H9 (cell line): ENCODE results near the gene FBN3. TPM values are rescaled to one million over a fixed set of nuclear protein-coding genes. Genes with fewer than 3 reads are reported as not detected.

ENCODE experiments used
- DNase-seq: peaks from one replicate; pipeline ENCODE4 v3.0.0-alpha.2; 2017
- H2AFZ ChIP-seq: one replicate; pipeline ENCODE4 v1.6.1; 2013; ENCODE audit warnings: mild to moderate bottlenecking, low read length, control low read depth, moderate library complexity
- H2AK5ac ChIP-seq: 2 replicates; pipeline ENCODE4 v1.6.1; 2013; ENCODE audit warnings: low read length, control low read depth, mixed read lengths; ENCODE audit not compliant: insufficient read length
- H2BK120ac ChIP-seq: one replicate; pipeline ENCODE4 v1.6.1; 2013; ENCODE audit warnings: low read depth, mild to moderate bottlenecking, low read length, control low read depth, inconsistent platforms; ENCODE audit not compliant: poor library complexity, severe bottlenecking
- H2BK12ac ChIP-seq: 2 replicates; pipeline ENCODE4 v1.6.1; 2013; ENCODE audit warnings: low read length, control low read depth, mixed read lengths, low read depth; ENCODE audit not compliant: insufficient read length
- H2BK15ac ChIP-seq: 2 replicates; pipeline ENCODE4 v1.6.1; 2013; ENCODE audit warnings: low read depth, low read length, control low read depth
- H2BK20ac ChIP-seq: one replicate; pipeline ENCODE4 v1.6.1; 2013; ENCODE audit warnings: low read depth, mild to moderate bottlenecking, low read length, control low read depth, inconsistent platforms; ENCODE audit not compliant: poor library complexity, severe bottlenecking
- H2BK5ac ChIP-seq: 2 replicates; pipeline ENCODE4 v1.6.1; 2013; ENCODE audit warnings: low read length, control low read depth, mixed read lengths; ENCODE audit not compliant: insufficient read length
- H3K14ac ChIP-seq: 2 replicates; pipeline ENCODE4 v1.6.1; 2013; ENCODE audit warnings: low read length, control low read depth; ENCODE audit not compliant: insufficient read depth
- H3K18ac ChIP-seq: 2 replicates; pipeline ENCODE4 v1.6.1; 2013; ENCODE audit warnings: low read depth, mild to moderate bottlenecking, mixed read lengths, low read length, control low read depth; ENCODE audit not compliant: insufficient read length
- H3K23ac ChIP-seq: 2 replicates; pipeline ENCODE4 v1.6.1; 2013; ENCODE audit warnings: low read length, control low read depth, mixed read lengths, low read depth; ENCODE audit not compliant: insufficient read length
- H3K23me2 ChIP-seq: 2 replicates; pipeline ENCODE4 v1.6.1; 2013; ENCODE audit warnings: low read depth, mild to moderate bottlenecking, mixed read lengths, low read length, control low read depth; ENCODE audit not compliant: insufficient read length, poor library complexity, severe bottlenecking
- H3K27ac ChIP-seq: 2 replicates; pipeline ENCODE4 v1.5.1; 2013; ENCODE audit warnings: low read length, control low read depth, mixed read lengths, low read depth; ENCODE audit not compliant: insufficient read length
- H3K27me3 ChIP-seq: 2 replicates; pipeline ENCODE4 v1.6.1; 2013; ENCODE audit warnings: low read length, control low read depth, inconsistent platforms; ENCODE audit not compliant: insufficient read depth
- H3K4ac ChIP-seq: 2 replicates; pipeline ENCODE4 v1.6.1; 2013; ENCODE audit warnings: low read depth, mild to moderate bottlenecking, control low read depth, inconsistent platforms, low read length, moderate library complexity
- H3K4me1 ChIP-seq: 2 replicates; pipeline ENCODE4 v1.6.1; 2013; ENCODE audit warnings: low read length, control low read depth, inconsistent platforms; ENCODE audit not compliant: insufficient read depth
- H3K4me2 ChIP-seq: 2 replicates; pipeline ENCODE4 v1.6.1; 2013; ENCODE audit warnings: low read length, control low read depth, mixed read lengths; ENCODE audit not compliant: insufficient read length, insufficient read depth
- H3K56ac ChIP-seq: 2 replicates; pipeline ENCODE4 v1.6.1; 2013; ENCODE audit warnings: low read depth, mild to moderate bottlenecking, mixed read lengths, low read length, control low read depth; ENCODE audit not compliant: insufficient read length
- H3K79me1 ChIP-seq: 2 replicates; pipeline ENCODE4 v1.6.1; 2013; ENCODE audit warnings: low read depth, mild to moderate bottlenecking, moderate library complexity, low read length, control low read depth, inconsistent platforms; ENCODE audit not compliant: insufficient read depth, poor library complexity, severe bottlenecking
- H3K79me2 ChIP-seq: 2 replicates; pipeline ENCODE4 v1.6.1; 2013; ENCODE audit warnings: low read length, control low read depth, inconsistent platforms; ENCODE audit not compliant: insufficient read depth
- H3K9ac ChIP-seq: 2 replicates; pipeline ENCODE4 v1.6.1; 2013; ENCODE audit warnings: low read length, control low read depth, mixed read lengths; ENCODE audit not compliant: insufficient read length; ENCODE audit errors: extremely low read depth
- H3K9me3 ChIP-seq: one replicate; pipeline ENCODE4 v1.6.1; 2013; ENCODE audit warnings: low read depth, low read length, inconsistent platforms; ENCODE audit not compliant: control insufficient read depth
- H3T11ph ChIP-seq: one replicate; pipeline ENCODE4 v1.6.1; 2013; ENCODE audit warnings: mild to moderate bottlenecking, low read length, control low read depth, inconsistent platforms
- H4K20me1 ChIP-seq: one replicate; pipeline ENCODE4 v1.6.1; 2013; ENCODE audit not compliant: control insufficient read depth, insufficient read length, insufficient read depth
- H4K5ac ChIP-seq: 2 replicates; pipeline ENCODE4 v1.6.1; 2013; ENCODE audit warnings: low read depth, mild to moderate bottlenecking, mixed read lengths, low read length, control low read depth; ENCODE audit not compliant: insufficient read length
- H4K8ac ChIP-seq: replicated peaks from 2 replicates; pipeline ENCODE4 v1.6.1; 2013; ENCODE audit warnings: low read length, control low read depth, mixed read lengths, low read depth; ENCODE audit not compliant: insufficient read length
- H4K91ac ChIP-seq: 2 replicates; pipeline ENCODE4 v1.6.1; 2013; ENCODE audit warnings: low read depth, mild to moderate bottlenecking, moderate library complexity, mixed read lengths, low read length, control low read depth; ENCODE audit not compliant: insufficient read length
- H3K27ac Mint-ChIP-seq, 3 experiments: 2 replicates in 2 of 3; 3 replicates in 1 of 3; pipeline ENCODE4 v1.8.0; 2020 to 2021; ENCODE audit warnings: mixed read lengths in 3 of 3, mild to moderate bottlenecking in 1 of 3, moderate library complexity in 1 of 3
- H3K27me3 Mint-ChIP-seq: 2 replicates; pipeline ENCODE4 v1.8.0; 2021; ENCODE audit warnings: low read depth, mild to moderate bottlenecking, moderate library complexity, mixed read lengths
- H3K36me3 Mint-ChIP-seq, 3 experiments: 2 replicates in 2 of 3; 3 replicates in 1 of 3; pipeline ENCODE4 v1.8.0; 2020 to 2021; ENCODE audit warnings: low read depth in 3 of 3, mixed read lengths in 3 of 3; ENCODE audit not compliant: insufficient read depth in 1 of 3
- H3K4me1 Mint-ChIP-seq, 2 experiments: 2 replicates each; pipeline ENCODE4 v1.8.0; 2020; ENCODE audit warnings: mixed read lengths in 2 of 2
- H3K4me3 Mint-ChIP-seq, 2 experiments: 2 replicates in 1 of 2; 3 replicates in 1 of 2; pipeline ENCODE4 v1.8.0; 2020 to 2021; ENCODE audit warnings: mild to moderate bottlenecking in 2 of 2, mixed read lengths in 2 of 2, moderate library complexity in 1 of 2
- H3K9me3 Mint-ChIP-seq, 2 experiments: 2 replicates in 1 of 2; 3 replicates in 1 of 2; pipeline ENCODE4 v1.8.0; 2020; ENCODE audit warnings: mild to moderate bottlenecking in 2 of 2, mixed read lengths in 2 of 2, moderate library complexity in 1 of 2
- CTCF ChIP-seq: fragments of 200-600 bp; sonication (generic); conservative IDR thresholded peaks from 3 replicates; pipeline ENCODE4 v1.8.0; 2021; ENCODE audit warnings: antibody characterized with exemption, mild to moderate bottlenecking
- WGBS: extraction: QIAGEN DNeasy Blood & Tissue Kit; methylation state at CpG from one replicate; pipeline ENCODE4 v1.1.7; 2013; ENCODE audit warnings: missing lambda C conversion rate, low lambda C conversion rate, mixed read lengths; ENCODE audit not compliant: insufficient read length; ENCODE audit errors: extremely low coverage; 5-methylcytosine and 5-hydroxymethylcytosine counted together
- total RNA-seq: library from RNA; stranded (reverse); gene quantifications from 2 replicates; pipeline ENCODE4 v1.2.1, GENCODE V29; 2021

The FBN3 gene
- total RNA-seq, 1 experiment from 2014 or later = 31.0 TPM

GRCh38 chr19:8094336-8094735 lies 55.1 kb downstream of the FBN3 start:
- no peak overlapping the region for H2BK5ac ChIP-seq
- no peak overlapping the region for H3K4me2 ChIP-seq
- no peak overlapping the region for H2AFZ ChIP-seq
- peaks cover 2% of the 10 kb centered on the region for H4K20me1 ChIP-seq
- no peak overlapping the region for H3K4ac ChIP-seq
- H3K4me1 ChIP-seq = no peaks in the 10 kb centered on the region
- no peak overlapping the region for H3K27ac ChIP-seq
- no peak overlapping the region; a peak in 1 of 7 replicates for H3K27ac Mint-ChIP-seq
- H3K4me3 Mint-ChIP-seq = no peak overlapping the region; a peak in 1 of 5 replicates
- no peak overlapping the region for H3K14ac ChIP-seq
- no peak overlapping the region for H3K18ac ChIP-seq
- no peaks in the 10 kb centered on the region for H3K4me1 Mint-ChIP-seq
- no peaks in the 10 kb centered on the region for H3K27me3 ChIP-seq
- WGBS = no CpG with 5 or more reads among the region's 6 CpGs
- no peak overlapping the region for H2BK12ac ChIP-seq
- no peak overlapping the region for H4K8ac ChIP-seq
- peaks cover 71 to 79% (median 71%) of the 10 kb centered on the region in 3 experiments for H3K36me3 Mint-ChIP-seq
- peaks cover 2% of the 10 kb centered on the region; the same call in 1 of the 2 replicates for H3K27me3 Mint-ChIP-seq
- no peak overlapping the region for H2BK20ac ChIP-seq
- H2AK5ac ChIP-seq = no peak overlapping the region
- H4K5ac ChIP-seq = no peak overlapping the region
- no peaks in the 10 kb centered on the region for H3K23me2 ChIP-seq
- H3K79me2 ChIP-seq = no peaks in the 10 kb centered on the region
- no peak overlapping the region for H3T11ph ChIP-seq
- H3K9ac ChIP-seq = no peak overlapping the region
- peaks cover 13% of the 10 kb centered on the region for H3K9me3 ChIP-seq
- no peaks in the 10 kb centered on the region for H3K79me1 ChIP-seq
- no peak overlapping the region for H3K23ac ChIP-seq
- no peak for TF ChIP-seq CTCF
- no peak overlapping the region for H2BK15ac ChIP-seq
- peaks cover 17 to 20% of the 10 kb centered on the region in 2 experiments for H3K9me3 Mint-ChIP-seq
- H3K56ac ChIP-seq = no peak overlapping the region
- H2BK120ac ChIP-seq = no peak overlapping the region
- DNase-seq = no peak
- H4K91ac ChIP-seq = no peak overlapping the region
